Endothelial cell of umbilical vein (primary cell): ENCODE data around the gene MYL5.

ENCODE experiments used
- EZH2 ChIP-seq: IDR thresholded peaks from 2 replicates; pipeline ENCODE4 v1.6.1; 2012; ENCODE audit warnings: borderline replicate concordance, low read depth, mild to moderate bottlenecking, moderate library complexity, low read length, inconsistent platforms; ENCODE audit not compliant: severe bottlenecking
- MYC ChIP-seq: IDR thresholded peaks from one replicate; pipeline ENCODE4 v1.6.1; 2011; ENCODE audit warnings: mild to moderate bottlenecking, low read depth, low read length
- POLR2A ChIP-seq: IDR thresholded peaks from 2 replicates; pipeline ENCODE4 v1.6.1; 2012; ENCODE audit warnings: low read depth, mild to moderate bottlenecking, control low read depth, low read length
- POLR2AphosphoS5 ChIP-seq: IDR thresholded peaks from 2 replicates; pipeline ENCODE4 v1.6.1; 2012; ENCODE audit warnings: low read depth, mild to moderate bottlenecking, control low read depth, low read length, moderate library complexity; ENCODE audit not compliant: insufficient read depth
- TF ChIP-seq, protein P1 (sequence below), 2 donors: IDR thresholded peaks; 1 replicate in 1 of 2; 2 replicates in 1 of 2; pipeline ENCODE4 v1.5.1; 2011; ENCODE audit warnings: low read length in 2 of 2, mild to moderate bottlenecking in 2 of 2, moderate library complexity in 2 of 2, control low read depth in 1 of 2, inconsistent platforms in 1 of 2, low read depth in 1 of 2; ENCODE audit not compliant: insufficient read depth in 1 of 2; ENCODE audit errors: extremely low read depth in 1 of 2

DNA sequence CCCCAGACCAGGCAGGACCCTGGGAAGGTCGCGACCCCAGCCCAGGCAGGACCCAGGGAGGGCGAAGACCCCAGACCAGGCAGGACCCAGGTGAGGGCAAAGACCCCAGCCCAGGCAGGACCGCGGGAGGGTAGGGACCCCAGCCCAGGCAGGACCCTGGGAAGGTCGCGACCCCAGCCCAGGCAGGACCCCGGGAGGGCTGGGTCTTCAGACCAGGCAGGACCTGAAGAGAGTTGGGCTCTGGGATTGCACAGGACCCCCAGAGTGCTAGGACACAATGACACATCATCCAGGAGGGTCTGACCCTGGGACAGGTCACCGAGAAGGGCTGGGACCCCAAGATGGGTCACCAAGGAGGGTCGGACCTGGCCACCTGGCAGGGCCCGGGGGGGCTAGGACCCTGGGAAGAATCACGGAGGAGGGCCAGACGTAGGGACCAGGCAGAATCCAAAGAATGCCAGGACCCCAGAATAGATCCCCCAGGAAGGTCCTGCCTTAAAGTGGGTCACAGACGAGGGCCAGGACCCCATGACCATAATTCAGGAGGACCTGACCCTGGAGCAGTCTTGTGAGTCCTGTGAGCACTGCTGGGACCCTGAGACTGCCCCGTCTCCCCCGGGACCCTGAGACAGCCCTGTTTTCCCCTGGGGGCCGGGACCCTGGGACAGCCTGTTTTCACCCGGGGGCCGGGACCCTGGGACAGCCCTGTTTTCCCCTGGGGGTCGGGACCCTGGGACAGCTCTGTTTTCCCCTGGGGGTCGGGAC is 32.7 kb downstream of the MYL5 start:
- no peak for TF ChIP-seq MYC
- TF ChIP-seq POLR2A: no peak
- TF ChIP-seq, protein P1, sequence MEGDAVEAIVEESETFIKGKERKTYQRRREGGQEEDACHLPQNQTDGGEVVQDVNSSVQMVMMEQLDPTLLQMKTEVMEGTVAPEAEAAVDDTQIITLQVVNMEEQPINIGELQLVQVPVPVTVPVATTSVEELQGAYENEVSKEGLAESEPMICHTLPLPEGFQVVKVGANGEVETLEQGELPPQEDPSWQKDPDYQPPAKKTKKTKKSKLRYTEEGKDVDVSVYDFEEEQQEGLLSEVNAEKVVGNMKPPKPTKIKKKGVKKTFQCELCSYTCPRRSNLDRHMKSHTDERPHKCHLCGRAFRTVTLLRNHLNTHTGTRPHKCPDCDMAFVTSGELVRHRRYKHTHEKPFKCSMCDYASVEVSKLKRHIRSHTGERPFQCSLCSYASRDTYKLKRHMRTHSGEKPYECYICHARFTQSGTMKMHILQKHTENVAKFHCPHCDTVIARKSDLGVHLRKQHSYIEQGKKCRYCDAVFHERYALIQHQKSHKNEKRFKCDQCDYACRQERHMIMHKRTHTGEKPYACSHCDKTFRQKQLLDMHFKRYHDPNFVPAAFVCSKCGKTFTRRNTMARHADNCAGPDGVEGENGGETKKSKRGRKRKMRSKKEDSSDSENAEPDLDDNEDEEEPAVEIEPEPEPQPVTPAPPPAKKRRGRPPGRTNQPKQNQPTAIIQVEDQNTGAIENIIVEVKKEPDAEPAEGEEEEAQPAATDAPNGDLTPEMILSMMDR (IDR thresholded peaks at IDR 0.05; ENCODE audit: extremely low read depth in 1 of 2, insufficient read depth in 1 of 2, low read depth in 1 of 2, low read length in 2 of 2): no peak
- no peak for TF ChIP-seq EZH2
- no peak for TF ChIP-seq POLR2AphosphoS5
